ENCODE data around the gene CELSR1.

Gene CELSR1

DNA sequence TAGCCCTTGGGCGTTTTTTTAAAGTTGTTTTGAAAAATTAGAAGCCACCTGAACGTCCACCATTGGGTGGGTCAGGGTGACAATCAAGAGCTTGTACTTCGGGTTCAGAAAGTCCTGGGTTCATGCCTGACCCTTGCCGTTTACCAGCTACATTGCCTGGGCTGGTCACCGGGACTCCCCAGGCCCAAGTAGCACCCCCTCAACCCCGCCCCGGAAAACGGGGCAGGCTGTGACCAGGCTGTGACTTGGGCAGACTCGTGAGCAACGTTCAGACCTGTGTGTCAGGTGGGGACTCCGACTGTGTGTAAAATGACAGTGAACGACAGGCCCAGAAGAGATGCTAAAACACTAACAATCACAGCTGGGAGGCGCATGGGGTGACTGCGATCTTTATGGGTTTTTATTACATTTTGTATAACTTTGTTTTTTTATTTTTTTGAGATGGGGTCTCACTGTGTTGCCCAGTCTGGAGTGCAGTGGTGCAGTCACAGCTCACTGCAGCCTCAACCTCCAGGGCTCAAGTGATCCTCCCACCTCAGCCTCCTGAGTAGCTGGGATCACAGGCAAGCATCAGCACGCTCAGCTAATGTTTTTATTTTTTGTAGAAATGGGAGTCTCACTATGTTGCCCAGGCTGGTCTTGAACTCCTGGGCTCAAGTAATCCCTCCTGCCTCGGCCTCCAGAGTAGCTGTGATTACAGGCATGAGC, 145.1 kb downstream of the CELSR1 start:
- in situ Hi-C loops (cut with HindIII; ENCODE audit: low sequenced_read_pairs): no loop called here
- H3K4me3 ChIP-seq (ENCODE audit: low read depth, low read length): no peak overlapping the region
- TF ChIP-seq, protein P1, sequence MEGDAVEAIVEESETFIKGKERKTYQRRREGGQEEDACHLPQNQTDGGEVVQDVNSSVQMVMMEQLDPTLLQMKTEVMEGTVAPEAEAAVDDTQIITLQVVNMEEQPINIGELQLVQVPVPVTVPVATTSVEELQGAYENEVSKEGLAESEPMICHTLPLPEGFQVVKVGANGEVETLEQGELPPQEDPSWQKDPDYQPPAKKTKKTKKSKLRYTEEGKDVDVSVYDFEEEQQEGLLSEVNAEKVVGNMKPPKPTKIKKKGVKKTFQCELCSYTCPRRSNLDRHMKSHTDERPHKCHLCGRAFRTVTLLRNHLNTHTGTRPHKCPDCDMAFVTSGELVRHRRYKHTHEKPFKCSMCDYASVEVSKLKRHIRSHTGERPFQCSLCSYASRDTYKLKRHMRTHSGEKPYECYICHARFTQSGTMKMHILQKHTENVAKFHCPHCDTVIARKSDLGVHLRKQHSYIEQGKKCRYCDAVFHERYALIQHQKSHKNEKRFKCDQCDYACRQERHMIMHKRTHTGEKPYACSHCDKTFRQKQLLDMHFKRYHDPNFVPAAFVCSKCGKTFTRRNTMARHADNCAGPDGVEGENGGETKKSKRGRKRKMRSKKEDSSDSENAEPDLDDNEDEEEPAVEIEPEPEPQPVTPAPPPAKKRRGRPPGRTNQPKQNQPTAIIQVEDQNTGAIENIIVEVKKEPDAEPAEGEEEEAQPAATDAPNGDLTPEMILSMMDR (IDR thresholded peaks at IDR 0.05; ENCODE audit: low read depth, low read length, missing control alignments): no peak
- DNase-seq (ENCODE audit: low read depth): no peak

DNA sequence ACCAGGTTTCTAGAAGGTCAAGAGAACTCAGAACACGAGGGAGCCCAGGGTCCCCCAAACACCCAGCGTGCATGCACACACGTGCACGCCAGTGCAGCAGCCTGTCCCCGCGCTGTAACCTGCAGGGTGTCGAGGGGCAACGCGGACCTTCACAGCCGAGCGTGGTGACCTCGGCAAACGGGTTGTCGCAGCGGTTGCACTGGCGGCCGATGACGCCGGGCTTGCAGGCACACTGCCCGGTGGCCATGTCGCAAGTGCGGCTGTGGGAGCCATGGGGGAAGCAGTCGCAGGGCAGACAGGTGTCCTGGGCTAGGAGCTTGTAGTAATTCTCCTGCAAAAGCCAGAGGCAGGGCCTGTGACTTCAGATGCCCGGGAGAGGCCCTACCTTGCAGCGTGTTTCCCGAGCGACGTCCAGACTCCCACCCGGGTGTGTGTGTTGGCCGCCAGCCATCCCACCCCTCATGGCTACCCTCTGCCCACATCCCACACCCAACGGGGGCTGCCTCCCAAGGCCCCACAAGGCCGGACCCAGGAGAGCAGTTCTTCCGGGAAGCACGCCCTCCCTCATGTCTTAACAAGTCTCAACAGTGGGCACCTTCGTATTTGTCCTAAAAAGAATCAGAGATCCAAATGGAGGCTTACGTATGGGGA, 145.8 kb downstream of the CELSR1 start:
- in situ Hi-C loops (cut with HindIII; ENCODE audit: low sequenced_read_pairs): no loop called here
- H3K4me3 ChIP-seq (ENCODE audit: low read depth, low read length): no peak overlapping the region
- no peak for DNase-seq (ENCODE audit: low read depth)
- TF ChIP-seq, protein P1 (IDR thresholded peaks at IDR 0.05; ENCODE audit: low read depth, low read length, missing control alignments): no peak

- H3K4me3 ChIP-seq (ENCODE audit: low read depth, low read length): no peak overlapping the region
- no peak for DNase-seq (ENCODE audit: low read depth)
- TF ChIP-seq, protein P1 (IDR thresholded peaks at IDR 0.05; ENCODE audit: low read depth, low read length, missing control alignments): no peak
- in situ Hi-C loops (cut with HindIII; ENCODE audit: low sequenced_read_pairs): no loop called here
These were observed 146.6 kb downstream of the CELSR1 start for GRCh38 chr22:46390652-46391301.

GRCh38 chr22:46390105-46390651, 147.2 kb downstream of the CELSR1 start:
- no peak overlapping the region for H3K4me3 ChIP-seq (ENCODE audit: low read depth, low read length)
- in situ Hi-C loops (cut with HindIII; ENCODE audit: low sequenced_read_pairs): no loop called here
- no peak for DNase-seq (ENCODE audit: low read depth)
- TF ChIP-seq, protein P1 (IDR thresholded peaks at IDR 0.05; ENCODE audit: low read depth, low read length, missing control alignments): no peak

- no peak overlapping the region for H3K4me3 ChIP-seq (ENCODE audit: low read depth, low read length)
- TF ChIP-seq, protein P1 (IDR thresholded peaks at IDR 0.05; ENCODE audit: low read depth, low read length, missing control alignments): no peak
- DNase-seq (ENCODE audit: low read depth): no peak
- in situ Hi-C loops (cut with HindIII; ENCODE audit: low sequenced_read_pairs): no loop called here
These were observed 148.3 kb downstream of the CELSR1 start for GRCh38 chr22:46389081-46389480.

GRCh38 chr22:46388647-46389046, 148.8 kb downstream of the CELSR1 start:
- H3K4me3 ChIP-seq (ENCODE audit: low read depth, low read length): no peak overlapping the region
- DNase-seq (ENCODE audit: low read depth): no peak
- in situ Hi-C loops (cut with HindIII; ENCODE audit: low sequenced_read_pairs): no loop called here
- TF ChIP-seq, protein P1 (IDR thresholded peaks at IDR 0.05; ENCODE audit: low read depth, low read length, missing control alignments): no peak
